ENCODE results near the gene CIDEB. TPM values are rescaled to one million over a fixed set of nuclear protein-coding genes. Genes with fewer than 3 reads are reported as not detected.

CIDEB gene
- total RNA-seq, 1 experiment from 2014 or later: not detected

- Mint-ChIP-seq H3K4me1 (no peaks in the 10 kb centered on the region), H3K27me3 (ENCODE audit: low read depth) (no peaks in the 10 kb centered on the region), H3K9me3 (no peaks in the 10 kb centered on the region), H3K27ac (no peak overlapping the region), H3K36me3 (ENCODE audit: insufficient read depth in 1 of 3, low read depth in 3 of 3) (peaks cover 4 to 32% (median 6%) of the 10 kb centered on the region in 3 experiments; a peak in 6 of 7 replicates), H3K4me3 (no peak overlapping the region)
- H3K27me3 ChIP-seq (ENCODE audit: insufficient read depth, low read length): no peaks in the 10 kb centered on the region
- H3K23ac ChIP-seq (ENCODE audit: insufficient read length, low read depth, low read length): no peak overlapping the region
- no peak overlapping the region for H3K4me2 ChIP-seq (ENCODE audit: insufficient read depth, insufficient read length, low read length)
- no peak overlapping the region for H2BK5ac ChIP-seq (ENCODE audit: insufficient read length, low read length)
- no peak overlapping the region for H2AFZ ChIP-seq (ENCODE audit: low read length)
- no peaks in the 10 kb centered on the region for H3K9me3 ChIP-seq (ENCODE audit: control insufficient read depth, low read depth, low read length)
- H4K20me1 ChIP-seq (ENCODE audit: control insufficient read depth, insufficient read depth, insufficient read length): no peaks in the 10 kb centered on the region
- no peak for DNase-seq
- H2BK15ac ChIP-seq (ENCODE audit: low read depth, low read length): no peak overlapping the region
- H3K14ac ChIP-seq (ENCODE audit: insufficient read depth, low read length): no peak overlapping the region
- no peak for TF ChIP-seq CTCF (conservative IDR thresholded peaks at IDR 0.05)
- no peak overlapping the region for H4K91ac ChIP-seq (ENCODE audit: insufficient read length, low read depth, low read length)
- no peaks in the 10 kb centered on the region for H3K4me1 ChIP-seq (ENCODE audit: insufficient read depth, low read length)
- no peak overlapping the region for H3K9ac ChIP-seq (ENCODE audit: extremely low read depth, insufficient read length, low read length)
- H3T11ph ChIP-seq (ENCODE audit: low read length): no peak overlapping the region
- H3K27ac ChIP-seq (ENCODE audit: insufficient read length, low read depth, low read length): no peak overlapping the region
- no peak overlapping the region for H3K18ac ChIP-seq (ENCODE audit: insufficient read length, low read depth, low read length)
- H3K23me2 ChIP-seq (ENCODE audit: insufficient read length, low read depth, low read length, poor library complexity, severe bottlenecking): no peaks in the 10 kb centered on the region
- no peak overlapping the region for H3K4ac ChIP-seq (ENCODE audit: low read depth, low read length)
- no peak overlapping the region for H4K8ac ChIP-seq (replicated peaks; ENCODE audit: insufficient read length, low read depth, low read length)
- WGBS (ENCODE audit: extremely low coverage, insufficient read length, low lambda C conversion rate): no CpG with 5 or more reads among the region's 6 CpGs
- H4K5ac ChIP-seq (ENCODE audit: insufficient read length, low read depth, low read length): no peak overlapping the region
- no peak overlapping the region for H2BK20ac ChIP-seq (ENCODE audit: low read depth, low read length, poor library complexity, severe bottlenecking)
- H3K79me1 ChIP-seq (ENCODE audit: insufficient read depth, low read depth, low read length, poor library complexity, severe bottlenecking): no peaks in the 10 kb centered on the region
- no peak overlapping the region for H3K56ac ChIP-seq (ENCODE audit: insufficient read length, low read depth, low read length)
- no peak overlapping the region for H2BK120ac ChIP-seq (ENCODE audit: low read depth, low read length, poor library complexity, severe bottlenecking)
- H2BK12ac ChIP-seq (ENCODE audit: insufficient read length, low read depth, low read length): no peak overlapping the region
- no peak overlapping the region for H2AK5ac ChIP-seq (ENCODE audit: insufficient read length, low read length)
- H3K79me2 ChIP-seq (ENCODE audit: insufficient read depth, low read length): no peaks in the 10 kb centered on the region
Observed at GRCh38 chr14:24289649-24290280, 18.0 kb downstream of the CIDEB start.
